Measurements from ENCODE around the gene AQP12A.

GRCh38 chr2:240731178-240731545 lies 39.5 kb downstream of the AQP12A start:
- TF ChIP-seq EZH2 (IDR thresholded peaks at IDR 0.05) = no peak
- TF ChIP-seq REST (IDR thresholded peaks at IDR 0.05; ENCODE audit: low read depth) = no peak
- no peak for TF ChIP-seq POLR2AphosphoS5 (IDR thresholded peaks at IDR 0.05; ENCODE audit: low read depth, low read length)
- no peak for TF ChIP-seq RAD21 (IDR thresholded peaks at IDR 0.05; ENCODE audit: low read depth)
- no peak for TF ChIP-seq CTCF (IDR thresholded peaks at IDR 0.05 in 2 of 3, conservative IDR thresholded peaks at IDR 0.05 in 1 of 3; ENCODE audit: borderline replicate concordance in 1 of 3, insufficient read depth in 1 of 3, low read depth in 2 of 3, low read length in 2 of 3)
- TF ChIP-seq POLR2A (IDR thresholded peaks at IDR 0.05; ENCODE audit: borderline replicate concordance, extremely low read depth, insufficient read depth, insufficient read length) = no peak
- no peak for TF ChIP-seq ELF1 (IDR thresholded peaks at IDR 0.05; ENCODE audit: borderline replicate concordance, low read depth)
- no peak for TF ChIP-seq ZBTB33 (IDR thresholded peaks at IDR 0.05; ENCODE audit: extremely low read depth, insufficient replicate concordance, low read length)

Measured in HCT116 (cell line).